PFSK-1 (cell line): ENCODE results near the gene UFSP2.

Source experiments
- POLR2AphosphoS5 ChIP-seq: IDR thresholded peaks from 2 replicates; pipeline ENCODE4 v1.6.1; 2012; ENCODE audit warnings: low read depth, mild to moderate bottlenecking, control low read depth, low read length, moderate library complexity
- TAF1 ChIP-seq: IDR thresholded peaks from 2 replicates; pipeline ENCODE4 v1.6.1; 2012; ENCODE audit warnings: low read length, control low read depth, borderline replicate concordance; ENCODE audit not compliant: insufficient read depth

DNA sequence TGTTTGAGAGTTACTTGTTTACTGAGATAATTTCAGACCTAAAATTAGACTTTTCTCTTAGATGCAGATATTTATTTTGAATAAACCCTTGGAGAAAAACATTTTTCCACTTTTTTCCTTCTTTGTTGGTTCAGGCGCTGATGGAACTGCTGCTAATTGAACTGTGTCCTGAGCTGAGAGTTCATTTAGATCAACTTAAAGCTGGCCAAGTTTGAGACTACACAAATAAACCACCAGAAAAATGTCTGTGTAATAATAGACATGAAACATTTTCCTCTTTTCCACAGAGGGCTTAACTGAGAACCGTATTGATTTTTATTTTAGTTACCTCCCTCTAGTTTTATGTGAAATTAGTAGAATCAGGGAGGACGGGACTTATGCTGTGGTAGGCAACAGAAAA is 62.5 kb downstream of the UFSP2 start:
- TF ChIP-seq TAF1 (no peak), POLR2AphosphoS5 (no peak)
